Femur (tissue), 1 donor: Measurements from ENCODE around the gene IL31RA.

Source experiments
- DNase-seq: peaks from one replicate; pipeline ENCODE4 v3.0.0-alpha.2; 2017

IL31RA gene

GRCh38 chr5:55860709-55861108, 9.6 kb downstream of the IL31RA start:
- DNase-seq: no peak

DNA sequence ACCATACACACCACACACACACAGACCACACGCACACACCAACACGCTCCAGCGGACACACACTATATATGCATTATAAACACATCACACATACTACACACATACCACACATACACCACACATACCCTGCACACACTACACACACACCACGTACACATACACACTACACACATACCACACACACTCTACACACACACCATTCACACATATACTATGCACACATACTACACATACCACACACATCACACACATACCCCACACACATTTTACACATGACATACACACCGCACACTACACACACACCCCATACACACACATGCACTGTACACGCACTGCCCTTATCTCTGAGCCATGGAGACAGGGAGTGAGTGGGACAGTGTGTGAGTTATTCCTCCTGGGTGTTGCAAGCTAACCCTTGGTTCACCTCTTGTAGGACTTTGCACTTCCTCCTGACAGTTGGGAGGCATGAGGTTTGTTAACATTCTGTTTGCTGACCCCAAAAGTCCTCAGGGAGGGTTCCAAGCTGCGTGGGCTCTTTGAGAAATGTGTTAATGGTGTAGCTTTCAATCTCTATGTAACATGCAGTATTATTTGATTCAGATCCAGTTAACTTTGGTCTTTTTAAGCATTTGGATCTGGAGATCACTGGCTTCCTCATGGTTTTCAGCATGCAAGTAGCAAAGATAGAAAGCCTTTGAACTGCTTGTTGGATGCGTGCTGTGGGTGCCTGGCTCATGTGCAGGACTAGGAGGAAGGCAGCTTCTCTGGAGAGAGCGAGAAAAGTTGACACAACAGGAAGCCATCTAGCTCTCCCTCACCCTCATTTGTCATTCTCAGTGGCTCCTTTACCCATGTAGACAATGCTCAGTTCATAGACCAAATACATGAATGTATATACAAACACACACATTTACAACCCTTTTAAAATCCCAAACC, 13.7 kb downstream of the IL31RA start:
- no peak for DNase-seq

DNA sequence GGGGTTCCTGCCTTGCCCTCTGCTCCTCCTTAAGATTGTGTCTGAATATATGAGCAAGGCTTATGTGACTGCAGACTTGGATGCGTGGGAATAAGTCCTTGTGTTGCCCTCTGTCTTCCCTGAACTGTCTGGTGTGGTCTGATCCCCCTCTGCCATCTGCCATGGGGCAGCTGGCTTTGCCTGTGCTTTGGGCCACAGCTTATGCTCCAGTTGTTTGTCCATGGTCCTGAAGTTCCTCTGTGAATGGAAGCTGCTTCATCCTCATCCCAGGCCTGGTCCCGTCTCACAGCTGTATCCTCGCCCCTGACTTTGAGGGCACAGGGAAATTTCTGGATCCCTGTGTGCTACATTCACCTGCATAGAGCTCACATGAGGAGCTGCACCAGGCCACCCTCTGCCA, 14.7 kb downstream of the IL31RA start:
- no peak for DNase-seq

DNA sequence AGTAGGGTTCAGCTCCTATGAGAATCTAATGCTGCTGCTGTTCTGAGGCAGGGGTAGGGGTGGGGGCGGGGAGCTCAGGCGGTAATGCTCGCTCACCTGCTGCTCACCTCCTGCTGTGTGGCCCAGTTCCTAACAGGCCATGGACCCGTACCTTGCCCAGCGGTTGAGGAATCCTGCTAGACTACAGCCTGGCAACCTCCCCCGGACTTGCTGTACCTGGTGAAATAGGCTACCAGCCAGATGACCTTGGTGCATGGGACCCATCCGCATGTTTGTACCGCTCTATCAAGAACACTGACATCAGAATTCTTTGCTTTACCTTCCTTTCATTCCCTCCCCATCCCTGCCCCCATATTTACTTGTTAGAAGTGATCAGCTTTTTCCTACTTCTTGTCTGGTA, 15.3 kb downstream of the IL31RA start:
- DNase-seq: no peak

- DNase-seq: no peak
Observed at GRCh38 chr5:55866934-55867333, 15.8 kb downstream of the IL31RA start.

GRCh38 chr5:55868846-55869245, 17.7 kb downstream of the IL31RA start:
- peak; percentile 40 for DNase-seq

DNA sequence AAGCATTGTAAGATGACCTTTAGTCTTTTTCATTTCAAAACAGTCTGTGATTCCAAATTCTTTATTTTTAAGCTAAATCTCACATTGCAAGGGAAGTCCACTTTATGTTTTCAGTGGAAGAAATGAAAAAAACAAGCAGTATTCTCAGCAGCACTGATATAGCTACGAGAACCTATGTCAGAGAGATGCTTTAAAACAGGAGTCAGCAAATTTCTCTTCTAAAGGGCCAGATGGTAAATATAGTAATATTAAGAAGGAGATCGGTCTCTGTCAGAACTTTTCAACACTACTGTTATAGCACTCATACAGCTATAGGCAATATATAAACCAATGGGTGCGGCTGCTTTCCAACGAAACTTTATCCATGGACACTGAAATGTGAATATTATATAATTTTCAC, 18.7 kb downstream of the IL31RA start:
- no peak for DNase-seq

DNA sequence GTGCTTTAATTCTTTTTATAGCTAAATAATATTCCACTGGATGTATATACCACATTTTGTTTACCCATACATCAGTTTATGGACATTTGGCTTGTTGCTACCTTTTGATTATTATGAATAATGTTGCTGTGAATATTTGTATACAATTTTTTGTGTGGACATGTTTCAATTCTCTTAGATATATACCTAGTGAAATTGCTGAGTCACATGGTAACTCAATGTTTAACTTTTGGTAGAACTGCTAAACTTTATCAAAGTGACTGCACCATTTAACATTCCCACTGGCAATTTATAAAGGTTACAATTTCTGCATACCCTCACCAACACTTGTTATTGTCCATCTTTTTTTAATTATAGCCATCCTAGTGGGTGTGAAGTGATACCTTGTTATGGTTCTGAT, 22.1 kb downstream of the IL31RA start:
- no peak for DNase-seq

DNA sequence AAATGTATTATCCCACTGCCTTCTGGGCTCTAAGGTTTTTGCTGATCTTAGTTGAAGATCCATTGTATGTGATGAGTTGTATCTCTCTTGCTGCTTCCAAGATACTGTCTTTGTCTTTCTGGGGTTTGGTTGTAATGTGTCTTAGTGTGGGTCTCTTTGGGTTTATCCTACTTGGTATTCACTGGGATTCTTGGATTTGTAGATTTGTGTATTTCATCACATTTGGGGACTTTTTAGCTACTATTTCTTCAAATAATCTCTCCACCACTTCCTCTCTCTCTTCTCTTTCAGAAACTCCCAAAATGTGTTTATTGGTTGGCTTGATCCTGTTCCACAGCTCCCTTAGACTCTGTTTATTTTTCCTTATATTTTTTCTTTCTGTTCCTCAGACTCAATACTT, 26.5 kb downstream of the IL31RA start:
- DNase-seq: no peak

DNA sequence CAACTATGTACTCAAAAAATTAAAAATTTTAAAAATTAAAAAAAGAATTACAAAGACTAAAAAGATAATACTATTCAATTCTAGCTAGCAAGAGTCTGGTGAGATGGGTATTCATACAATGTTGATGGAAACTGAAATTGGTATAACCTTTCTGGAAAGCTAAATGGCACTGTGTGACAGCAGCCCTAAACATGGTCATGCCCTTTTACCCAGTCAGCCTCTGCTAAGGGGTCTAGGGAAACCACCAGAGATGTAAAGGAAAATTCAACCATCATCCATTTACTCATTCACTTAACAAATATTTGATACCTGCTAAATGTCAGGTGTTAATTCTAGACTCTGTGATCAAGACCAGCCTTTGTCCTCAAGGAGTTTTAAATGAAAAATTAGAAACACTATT, 29.3 kb downstream of the IL31RA start:
- DNase-seq: no peak

- no peak for DNase-seq
Observed at GRCh38 chr5:55885359-55885758, 34.2 kb downstream of the IL31RA start.

- no peak for DNase-seq
Observed at GRCh38 chr5:55888205-55888604, 37.0 kb downstream of the IL31RA start.

GRCh38 chr5:55892479-55892878, 41.3 kb downstream of the IL31RA start:
- no peak for DNase-seq

DNA sequence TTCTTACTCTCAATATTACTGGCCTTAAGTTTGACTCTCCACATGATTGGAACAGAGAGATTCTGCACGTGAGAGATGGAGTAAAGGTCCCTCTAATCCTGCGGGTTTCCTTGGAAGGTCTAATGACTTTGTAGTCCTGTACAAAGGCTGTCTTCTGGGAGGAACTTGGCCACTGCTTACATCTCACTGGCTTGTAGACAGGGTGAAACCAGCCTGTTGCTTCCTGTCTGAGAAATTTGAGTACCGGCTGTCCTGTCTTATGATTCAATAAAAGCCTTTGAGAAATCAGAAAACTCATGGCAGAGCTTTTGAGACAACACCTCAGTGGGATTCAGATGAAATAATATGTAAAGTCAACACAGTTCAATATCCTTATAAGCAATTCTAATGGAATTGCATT, 43.0 kb downstream of the IL31RA start:
- no peak for DNase-seq

- no peak for DNase-seq
Observed at GRCh38 chr5:55895346-55895745, 44.2 kb downstream of the IL31RA start.

DNA sequence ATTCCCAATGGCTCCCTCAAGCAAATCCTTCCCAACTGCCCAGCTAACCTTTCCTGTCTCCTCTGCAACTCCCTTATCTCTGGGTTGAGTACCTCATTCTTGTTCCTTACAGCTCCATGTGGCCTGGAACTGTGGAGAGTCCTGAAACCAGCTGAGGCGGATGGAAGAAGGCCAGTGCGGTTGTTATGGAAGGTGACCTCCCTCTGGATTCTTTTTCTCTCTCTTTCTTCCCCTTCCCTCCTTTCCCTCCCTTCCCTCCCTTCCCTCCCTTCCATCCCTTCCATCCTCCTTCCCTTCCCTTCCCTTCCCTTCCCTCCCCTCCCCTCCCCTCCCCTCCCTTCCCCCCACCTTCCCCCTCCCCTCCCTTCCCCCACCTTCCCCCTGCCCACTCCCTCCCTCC, 45.1 kb downstream of the IL31RA start:
- DNase-seq: no peak

DNA sequence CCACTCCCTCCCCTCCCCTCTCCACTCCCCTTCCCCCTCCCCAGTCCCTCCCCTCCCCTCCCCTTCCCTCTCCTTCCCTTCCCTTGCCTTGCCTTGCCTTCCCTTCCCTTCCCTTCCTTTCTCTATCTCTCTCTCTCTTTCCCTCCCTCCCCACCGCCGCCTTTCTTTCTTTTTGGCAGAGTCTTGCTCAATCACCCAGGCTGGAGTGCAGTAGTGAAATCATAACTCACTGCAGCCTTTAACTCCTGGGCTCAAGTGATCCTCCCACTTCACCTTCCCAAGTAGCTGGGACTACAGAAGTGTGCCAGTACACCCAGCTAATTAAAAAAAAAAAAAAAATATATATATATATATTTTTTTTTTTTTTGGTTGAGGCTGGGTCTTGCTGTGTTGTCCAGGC, 45.5 kb downstream of the IL31RA start:
- DNase-seq: no peak

GRCh38 chr5:55897206-55897894, 46.2 kb downstream of the IL31RA start:
- no peak for DNase-seq

DNA sequence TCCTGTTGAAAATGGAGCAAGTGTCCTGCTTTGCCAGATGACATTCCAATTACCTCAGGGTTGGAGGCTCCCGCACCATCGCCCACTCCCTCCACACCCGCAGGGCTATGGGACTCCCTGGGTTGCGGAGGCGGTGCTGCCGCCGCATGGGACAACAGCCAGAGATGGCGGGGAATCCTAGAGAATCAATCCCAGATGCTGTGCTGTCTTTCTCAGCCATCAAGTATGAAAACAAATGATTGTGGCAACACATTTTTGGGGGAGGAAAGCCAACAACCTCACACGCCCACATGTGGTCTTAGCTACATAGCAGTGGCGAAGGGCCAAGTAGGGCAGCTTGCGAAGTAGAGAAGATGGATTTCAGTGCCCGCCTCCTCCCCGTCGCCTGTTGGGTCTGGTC, 46.7 kb downstream of the IL31RA start:
- peak; percentile 60 for DNase-seq

GRCh38 chr5:55899344-55899743, 48.2 kb downstream of the IL31RA start:
- no peak for DNase-seq

GRCh38 chr5:55900068-55900467, 48.9 kb downstream of the IL31RA start:
- no peak for DNase-seq

DNA sequence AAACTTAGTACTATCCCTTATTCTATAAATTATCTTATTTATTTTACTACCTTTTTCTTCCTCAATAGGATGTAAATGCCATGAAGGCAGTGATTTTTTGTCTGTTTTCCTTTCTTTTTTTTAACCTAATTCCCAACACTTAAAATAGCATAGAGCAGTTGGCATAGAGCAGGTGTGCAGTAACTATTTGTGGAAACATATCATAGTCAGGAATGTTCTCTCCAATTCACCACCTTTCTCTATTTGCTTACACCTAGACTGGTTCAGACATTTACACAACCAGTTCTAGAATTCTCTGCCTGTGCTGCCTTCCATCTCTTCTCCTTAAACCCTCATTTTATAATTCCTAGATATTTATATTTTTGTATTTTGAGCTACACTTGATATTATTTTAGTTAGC, 49.6 kb downstream of the IL31RA start:
- DNase-seq: no peak

GRCh38 chr5:55902696-55903095, 51.5 kb downstream of the IL31RA start:
- DNase-seq: no peak

GRCh38 chr5:55903121-55903701, 52.1 kb downstream of the IL31RA start:
- peak; percentile 43 for DNase-seq
